Stomach (tissue), 9 donors: ENCODE data around the gene CKLF. TPM values are rescaled to one million over a fixed set of nuclear protein-coding genes. Genes with fewer than 3 reads are reported as not detected.

Experiments used
- DNase-seq, 2 donors: peaks; one replicate each; pipeline versions ENCODE4 v3.0.0 to v3.0.0-alpha.2; 2013 to 2019
- H3K27ac ChIP-seq, 5 donors: fragments of 200-600 bp in 4 of 5; sonication (generic) in 4 of 5; one replicate each; pipeline ENCODE4 v1.5.1; 2013 to 2019; ENCODE audit warnings: mild to moderate bottlenecking in 1 of 5, moderate library complexity in 1 of 5
- H3K27me3 ChIP-seq, 3 donors: fragments of 200-600 bp; sonication (generic); one replicate each; pipeline ENCODE4 v1.5.1; 2017 to 2019; ENCODE audit warnings: mixed run types in 1 of 3
- H3K36me3 ChIP-seq, 4 donors: fragments of 200-600 bp; sonication (generic); 1 replicate in 3 of 4; 2 replicates in 1 of 4; pipeline ENCODE4 v1.5.1; 2016 to 2019
- H3K4me1 ChIP-seq, 4 donors: fragments of 200-600 bp; sonication (generic); one replicate each; pipeline ENCODE4 v1.5.1; 2016 to 2019
- H3K4me3 ChIP-seq, 4 donors: fragments of 200-600 bp; sonication (generic) in 3 of 4; one replicate each; pipeline ENCODE4 v1.5.1; 2016 to 2019; ENCODE audit warnings: mild to moderate bottlenecking in 1 of 4
- H3K9me3 ChIP-seq, 4 donors: fragments of 200-600 bp; sonication (generic); one replicate each; pipeline ENCODE4 v1.5.1; 2016 to 2019
- CTCF ChIP-seq, 7 experiments: fragments of 450-650 bp in 4 of 7; fragments of 200-600 bp in 3 of 7; sonication (generic) in 3 of 7; IDR thresholded peaks; one replicate each; pipeline ENCODE4 v1.5.1; 2016 to 2019; ENCODE audit warnings: antibody characterized with exemption in 7 of 7, control low read depth in 2 of 7, mild to moderate bottlenecking in 1 of 7
- EP300 ChIP-seq: sonication (generic); formaldehyde crosslinking; IDR thresholded peaks from one replicate; pipeline ENCODE4 v1.6.1; 2017; ENCODE audit warnings: antibody characterized with exemption
- POLR2A ChIP-seq, 4 donors: fragments of 450-650 bp; IDR thresholded peaks; one replicate each; pipeline ENCODE4 v1.6.1; 2016; ENCODE audit warnings: antibody characterized with exemption in 4 of 4, control low read depth in 2 of 4, mild to moderate bottlenecking in 1 of 4, moderate library complexity in 1 of 4
- POLR2AphosphoS5 ChIP-seq, 3 donors: sonication (generic); formaldehyde crosslinking; IDR thresholded peaks; one replicate each; pipeline ENCODE4 v1.6.1; 2016; ENCODE audit warnings: antibody characterized with exemption in 3 of 3
- WGBS, 5 donors: extraction: QIAGEN DNeasy Blood & Tissue Kit in 3 of 5; methylation state at CpG; one replicate each; pipeline versions ENCODE4 v1.1.5 to v1.1.7; 2013 to 2018; 5-methylcytosine and 5-hydroxymethylcytosine counted together
- intact Hi-C: fragments of 100-400 bp; cut with DNase I; formaldehyde crosslinking; loops from one replicate; pipeline ENCODE4 v1.15.1; 2023; ENCODE audit warnings: low total_unique reads
- polyA plus RNA-seq, 3 donors: library from polyadenylated mRNA; stranded (reverse); fragments of 200-250 nt; gene quantifications; one replicate each; pipeline ENCODE4 v1.2.3, GENCODE V29; 2013
- total RNA-seq, 5 donors: library from RNA; depleted of rRNA; stranded (reverse); fragments of >200 nt; gene quantifications; one replicate each; pipeline versions ENCODE4 v1.1.0 to v1.2.3, GENCODE V29; 2014 to 2016
- donor health status: healthy with polysubstance abuse.
- donor health status: Bipolar disorder and iron deficiency.
- donor health status: healthy.

The CKLF gene
- total and polyA plus RNA-seq, 8 donors = 4.1 to 35.7 (median 25.2) TPM; not detected in 1

GRCh38 chr16:66520406-66521170 is 31.8 kb upstream of the CKLF start:
- peaks cover 57 to 96% (median 72%) of the 10 kb centered on the region in 4 donors for H3K4me1 ChIP-seq
- no peak overlapping the region for H3K4me3 ChIP-seq
- no peak for DNase-seq
- WGBS, 5 donors = 70 to 88% (median 85%) methylated on average over 14 of the region's 14 CpGs
- intact Hi-C loops = no loop called here
- H3K27me3 ChIP-seq = no peaks in the 10 kb centered on the region
- TF ChIP-seq EP300 (no peak), CTCF (IDR thresholded peaks at IDR 0.05) (no peak), POLR2AphosphoS5 (IDR thresholded peaks at IDR 0.05) (no peak), POLR2A (IDR thresholded peaks at IDR 0.05) (no peak)
- no peaks in the 10 kb centered on the region for H3K9me3 ChIP-seq
- H3K27ac ChIP-seq = peak overlapping the region; percentile 49 to 99 (median 97)
- peaks cover 0 to 55% (median 27%) of the 10 kb centered on the region in 4 donors for H3K36me3 ChIP-seq

- Histone ChIP-seq H3K4me1 (peaks cover 50 to 95% (median 66%) of the 10 kb centered on the region in 4 donors), H3K36me3 (peaks cover 0 to 60% (median 34%) of the 10 kb centered on the region in 4 donors), H3K27ac (peak overlapping the region; percentile 36 to 99 (median 93)), H3K9me3 (no peaks in the 10 kb centered on the region), H3K4me3 (no peak overlapping the region), H3K27me3 (no peaks in the 10 kb centered on the region)
- intact Hi-C loops = no loop called here
- no peak for DNase-seq
- WGBS, 5 donors = 86 to 98% (median 89%) methylated on average over 4 to 5 of the region's 5 CpGs
- TF ChIP-seq EP300 = no peak
These were observed 31.1 kb upstream of the CKLF start for GRCh38 chr16:66521252-66521713.

DNA sequence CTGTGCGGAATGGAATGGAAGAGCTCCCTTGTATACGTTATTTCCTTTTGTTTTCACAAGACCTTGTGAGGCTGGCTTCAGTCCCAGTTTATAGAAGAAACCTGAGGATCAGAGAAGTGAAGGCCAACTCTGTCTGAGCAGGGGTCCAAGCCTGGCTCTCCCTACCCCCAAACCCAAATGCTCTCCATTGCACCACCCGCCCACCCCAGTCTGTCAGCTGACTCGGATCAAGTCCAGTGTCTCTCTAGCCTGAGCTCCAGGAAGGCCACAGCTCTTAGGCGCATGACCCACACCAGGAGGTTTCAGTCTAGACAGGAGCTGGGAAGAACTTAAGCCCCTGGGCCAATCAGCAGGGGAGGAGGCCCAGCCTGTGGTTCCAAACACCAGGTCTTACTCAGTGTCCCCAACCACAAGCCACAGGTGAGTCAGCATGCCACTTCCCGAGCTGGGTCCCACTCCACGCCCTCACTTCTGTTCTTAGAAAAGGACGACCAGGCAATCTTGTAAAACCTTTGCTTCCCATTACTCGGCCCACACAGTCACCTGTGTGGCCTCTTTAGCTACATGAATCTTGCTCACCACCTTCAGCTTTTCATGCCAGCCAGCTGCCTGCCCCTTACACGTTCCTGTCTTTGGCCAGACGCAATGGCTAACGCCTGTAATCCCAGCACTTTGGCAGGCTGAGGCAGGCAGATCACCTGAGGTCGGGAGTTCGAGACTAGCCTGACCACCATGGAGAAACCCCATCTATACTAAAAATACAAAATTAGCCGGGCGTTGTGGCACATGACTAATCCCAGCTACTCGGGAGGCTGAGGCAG is 30.2 kb upstream of the CKLF start:
- intact Hi-C loops = no loop called here
- Histone ChIP-seq H3K27me3 (no peaks in the 10 kb centered on the region), H3K36me3 (peaks cover 5 to 69% (median 42%) of the 10 kb centered on the region in 4 donors), H3K4me3 (no peak overlapping the region), H3K27ac (peak overlapping the region; percentile 36 to 99 (median 93)), H3K9me3 (no peaks in the 10 kb centered on the region), H3K4me1 (peaks cover 42 to 88% (median 58%) of the 10 kb centered on the region in 4 donors)
- 60 to 70% (median 69%) methylated on average over 16 to 17 of the region's 17 CpGs for WGBS, 5 donors
- TF ChIP-seq POLR2AphosphoS5 (IDR thresholded peaks at IDR 0.05) (peak in 2 of 3 donors; percentile 51 to 68), EP300 (no peak)
- peak; percentile 56 to 79 for DNase-seq

DNA sequence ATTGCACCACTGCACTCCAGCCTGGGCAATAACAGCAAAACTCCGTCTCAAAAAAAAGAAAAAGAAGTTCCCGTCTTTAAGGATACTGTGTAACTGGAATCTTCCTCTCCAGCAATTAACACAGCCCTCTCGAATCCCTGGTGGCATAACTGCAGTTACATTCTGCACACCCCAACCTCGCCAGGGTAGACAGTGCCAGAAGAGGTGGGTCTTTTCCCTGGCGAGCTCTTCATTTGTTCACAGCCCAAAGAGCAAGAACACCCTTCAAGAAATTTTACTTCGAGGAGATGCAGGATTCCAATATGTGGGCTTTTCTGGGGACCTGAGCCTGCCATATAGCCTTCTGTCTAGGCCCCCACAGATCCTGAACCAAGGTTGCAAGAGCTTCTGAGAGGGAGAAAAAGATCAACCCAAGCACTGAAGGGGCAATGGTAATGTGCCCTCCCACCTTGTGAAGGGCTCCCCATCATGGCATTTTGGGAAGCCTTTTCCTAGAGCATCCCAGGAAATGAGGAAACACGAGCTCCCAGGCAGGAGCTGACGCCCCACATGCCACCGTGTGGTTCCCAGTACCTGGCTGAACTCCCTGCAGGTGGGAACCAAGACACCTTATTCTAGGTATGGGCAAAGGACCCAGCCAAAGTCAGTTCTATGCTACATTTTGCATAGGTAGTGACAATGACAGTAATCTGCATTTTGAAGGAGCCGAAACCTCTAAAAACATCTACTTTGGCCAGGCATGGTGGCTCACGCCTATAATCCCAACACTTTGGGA is 29.4 kb upstream of the CKLF start:
- no peak for DNase-seq
- TF ChIP-seq POLR2A (IDR thresholded peaks at IDR 0.05) (no peak), EP300 (no peak), POLR2AphosphoS5 (IDR thresholded peaks at IDR 0.05) (no peak), CTCF (IDR thresholded peaks at IDR 0.05) (no peak)
- Histone ChIP-seq H3K27me3 (no peaks in the 10 kb centered on the region), H3K4me1 (peaks cover 34 to 79% (median 50%) of the 10 kb centered on the region in 4 donors), H3K27ac (peak overlapping the region in 4 of 5 donors; percentile 67 to 99 (median 96)), H3K9me3 (no peaks in the 10 kb centered on the region), H3K36me3 (peaks cover 5 to 77% (median 50%) of the 10 kb centered on the region in 4 donors), H3K4me3 (no peak overlapping the region)
- 86 to 95% (median 90%) methylated on average over 11 of the region's 11 CpGs for WGBS, 5 donors
- intact Hi-C loops = no loop called here
